ENCODE measurements around the gene CACNG5. TPM values are rescaled to one million over a fixed set of nuclear protein-coding genes. Genes with fewer than 3 reads are reported as not detected.

Gene CACNG5
- total RNA-seq, 1 donor from 2014 or later: not detected

Other genes starting within 250 kb of the CACNG5 start
- not detected in 2 replicates for gene CACNG4, start 129.6 kb downstream of the CACNG5 start, total RNA-seq
- not detected in 2 replicates for gene CACNG1, start 209.4 kb downstream of the CACNG5 start, total RNA-seq